ENCODE results near the gene NID2.

NID2 gene

GRCh38 chr14:52067873-52068614 is 815 bp downstream of the NID2 start:
- Histone ChIP-seq H3K9me3 (no peaks in the 10 kb centered on the region), H3K4me1 (peaks cover 0 to 20% (median 7%) of the 10 kb centered on the region in 4 donors), H3K36me3 (no peaks in the 10 kb centered on the region), H3K27ac (peak overlapping the region; percentile 77 to 78), H3K4me3 (peak overlapping the region; percentile 68 to 78), H3K27me3 (no peaks in the 10 kb centered on the region)
- DNase-seq, result no peak
- TF ChIP-seq CTCF (IDR thresholded peaks at IDR 0.05), result no peak
- intact Hi-C loops (cut with DNase I; ENCODE audit: low total_unique reads), result loop anchor here (5.0 kb wide), 1 partner anchor 36 kb away; no protein-coding TSS in a partner anchor

GRCh38 chr14:52064174-52064573 is 4.7 kb downstream of the NID2 start:
- DNase-seq, result no peak
- Histone ChIP-seq H3K27me3 (no peaks in the 10 kb centered on the region), H3K36me3 (no peaks in the 10 kb centered on the region), H3K27ac (no peak overlapping the region), H3K4me3 (no peak overlapping the region), H3K4me1 (peaks cover 0 to 45% (median 20%) of the 10 kb centered on the region in 4 donors), H3K9me3 (no peaks in the 10 kb centered on the region)
- intact Hi-C loops (cut with DNase I; ENCODE audit: low total_unique reads), result no loop called here
- TF ChIP-seq CTCF (IDR thresholded peaks at IDR 0.05), result no peak

GRCh38 chr14:52063052-52063462 is 5.8 kb downstream of the NID2 start:
- DNase-seq, result no peak
- Histone ChIP-seq H3K27me3 (no peaks in the 10 kb centered on the region), H3K9me3 (no peaks in the 10 kb centered on the region), H3K27ac (peak overlapping the region in 1 of 2 donors; percentile 8), H3K4me1 (peaks cover 0 to 48% (median 21%) of the 10 kb centered on the region in 4 donors), H3K36me3 (no peaks in the 10 kb centered on the region), H3K4me3 (no peak overlapping the region)
- intact Hi-C loops (cut with DNase I; ENCODE audit: low total_unique reads), result no loop called here
- no peak for TF ChIP-seq CTCF (IDR thresholded peaks at IDR 0.05)

GRCh38 chr14:52061890-52062289 is 7.0 kb downstream of the NID2 start:
- Histone ChIP-seq H3K4me1 (peaks cover 0 to 44% (median 17%) of the 10 kb centered on the region in 4 donors), H3K36me3 (no peaks in the 10 kb centered on the region), H3K27me3 (no peaks in the 10 kb centered on the region), H3K27ac (no peak overlapping the region), H3K4me3 (no peak overlapping the region), H3K9me3 (no peaks in the 10 kb centered on the region)
- intact Hi-C loops (cut with DNase I; ENCODE audit: low total_unique reads), result no loop called here
- TF ChIP-seq CTCF (IDR thresholded peaks at IDR 0.05), result no peak
- no peak for DNase-seq

GRCh38 chr14:52061390-52061789 is 7.5 kb downstream of the NID2 start:
- Histone ChIP-seq H3K9me3 (no peaks in the 10 kb centered on the region), H3K27me3 (no peaks in the 10 kb centered on the region), H3K4me3 (no peak overlapping the region), H3K36me3 (no peaks in the 10 kb centered on the region), H3K4me1 (peaks cover 0 to 44% (median 17%) of the 10 kb centered on the region in 4 donors), H3K27ac (peak overlapping the region in 1 of 2 donors; percentile 20)
- intact Hi-C loops (cut with DNase I; ENCODE audit: low total_unique reads), result no loop called here
- DNase-seq, result no peak
- no peak for TF ChIP-seq CTCF (IDR thresholded peaks at IDR 0.05)

Measured in tibial artery (tissue), 4 donors.